SK-N-MC (cell line): ENCODE data around the gene CYP2D6.

Experiments used
- EZH2 ChIP-seq: fragments of 200-600 bp; sonication (generic); IDR thresholded peaks from one replicate; pipeline ENCODE4 v1.6.1; 2017; ENCODE audit warnings: antibody characterized with exemption
- POLR2AphosphoS5 ChIP-seq: IDR thresholded peaks from 2 replicates; pipeline ENCODE4 v1.6.1; 2012; ENCODE audit warnings: mild to moderate bottlenecking, low read depth, low read length, borderline replicate concordance

DNA sequence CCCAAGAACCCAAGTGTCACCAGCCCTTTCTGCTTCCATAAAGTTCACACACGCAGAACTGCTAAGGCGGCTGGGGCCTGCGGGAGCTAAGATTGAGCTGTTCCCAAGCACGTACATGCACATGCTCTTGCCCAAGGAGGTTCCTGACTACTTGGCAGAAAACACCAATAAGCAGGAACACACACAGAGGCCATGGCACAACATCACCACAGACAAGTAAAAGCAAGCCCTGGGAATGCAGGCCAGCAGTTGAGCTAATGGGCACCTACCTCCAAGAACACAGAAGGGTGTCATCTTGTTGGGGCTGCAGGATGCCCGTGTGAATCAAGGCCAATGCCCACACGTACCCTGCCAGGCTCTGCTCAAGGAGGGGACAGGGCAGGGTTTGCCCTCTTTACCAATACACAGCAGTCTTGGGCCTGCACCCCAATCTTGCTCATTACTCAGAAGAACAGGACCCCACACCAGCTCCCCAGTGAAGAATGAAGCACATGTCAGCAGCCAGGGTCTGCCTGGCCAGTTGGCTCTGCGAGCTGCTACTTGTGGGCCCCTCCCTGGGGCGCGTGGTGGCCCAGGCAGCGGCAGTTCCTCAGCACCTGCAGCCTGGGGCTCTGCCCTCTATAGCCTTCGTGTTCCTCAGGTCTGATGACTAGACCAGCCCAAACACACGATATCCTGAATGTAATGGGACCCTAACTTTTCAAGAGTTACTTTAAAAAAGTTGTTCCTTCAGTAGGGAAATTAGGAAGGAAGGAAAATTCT, 32.3 kb upstream of the CYP2D6 start:
- no peak for TF ChIP-seq EZH2
- TF ChIP-seq POLR2AphosphoS5: no peak
